HG03095 (cell line): ENCODE data around the gene CCR6.

ENCODE experiments used
- ATAC-seq: cut with Tn5 transposase; IDR thresholded peaks from one replicate; pipeline ENCODE4 v1.9.1; 2021; ENCODE audit warnings: moderate library complexity; ENCODE audit not compliant: unreplicated experiment

CCR6 gene

GRCh38 chr6:167119670-167120582 is 3.0 kb upstream of the CCR6 start:
- ATAC-seq = no peak

- no peak for ATAC-seq
Observed at GRCh38 chr6:167120583-167120903, 2.4 kb upstream of the CCR6 start.

GRCh38 chr6:167121335-167121841 is 1.5 kb upstream of the CCR6 start:
- ATAC-seq = no peak

- ATAC-seq = peak; percentile 46
Observed at GRCh38 chr6:167122041-167122826, 662 bp upstream of the CCR6 start.

GRCh38 chr6:167124753-167125152 is 1.9 kb downstream of the CCR6 start:
- no peak for ATAC-seq

- ATAC-seq = no peak
Observed at GRCh38 chr6:167125410-167125809, 2.5 kb downstream of the CCR6 start.

- no peak for ATAC-seq
Observed at GRCh38 chr6:167125855-167126349, 3.0 kb downstream of the CCR6 start.

- ATAC-seq = peak; percentile 38
Observed at GRCh38 chr6:167127785-167128531, 5.1 kb downstream of the CCR6 start.

GRCh38 chr6:167129159-167129558 is 6.3 kb downstream of the CCR6 start:
- no peak for ATAC-seq

- no peak for ATAC-seq
Observed at GRCh38 chr6:167129562-167129961, 6.7 kb downstream of the CCR6 start.

GRCh38 chr6:167130008-167130677 is 7.2 kb downstream of the CCR6 start:
- ATAC-seq = no peak

- no peak for ATAC-seq
Observed at GRCh38 chr6:167130712-167131684, 8.1 kb downstream of the CCR6 start.

GRCh38 chr6:167134448-167135328 is 11.8 kb downstream of the CCR6 start:
- ATAC-seq = no peak

- no peak for ATAC-seq
Observed at GRCh38 chr6:167136376-167136775, 13.5 kb downstream of the CCR6 start.

- ATAC-seq = no peak
Observed at GRCh38 chr6:167137081-167137480, 14.2 kb downstream of the CCR6 start.

- ATAC-seq = no peak
Observed at GRCh38 chr6:167137881-167138280, 15.0 kb downstream of the CCR6 start.

GRCh38 chr6:167139761-167140160 is 16.9 kb downstream of the CCR6 start:
- no peak for ATAC-seq
